Chondrocyte (in vitro differentiated cells): ENCODE data around the gene WDR41. TPM values are rescaled to one million over a fixed set of nuclear protein-coding genes. Genes with fewer than 3 reads are reported as not detected.

Experiments
- DNase-seq: peaks from one replicate; pipeline ENCODE4 v3.0.0; 2021; ENCODE audit warnings: mixed read lengths, low spot score
- H3K27ac Mint-ChIP-seq: one replicate; pipeline ENCODE4 v1.8.0; 2021; ENCODE audit warnings: mild to moderate bottlenecking, moderate library complexity, mixed read lengths; ENCODE audit not compliant: unreplicated experiment
- H3K27me3 Mint-ChIP-seq: 2 replicates; pipeline ENCODE4 v1.8.0; 2021; ENCODE audit warnings: low read depth, mixed read lengths
- H3K36me3 Mint-ChIP-seq: 2 replicates; pipeline ENCODE4 v1.8.0; 2021; ENCODE audit warnings: low read depth, mixed read lengths
- H3K4me1 Mint-ChIP-seq: 2 replicates; pipeline ENCODE4 v1.8.0; 2021; ENCODE audit warnings: low read depth, mild to moderate bottlenecking, mixed read lengths
- H3K4me3 Mint-ChIP-seq: one replicate; pipeline ENCODE4 v1.8.0; 2021; ENCODE audit warnings: mild to moderate bottlenecking, moderate library complexity, mixed read lengths; ENCODE audit not compliant: unreplicated experiment
- H3K9me3 Mint-ChIP-seq: 2 replicates; pipeline ENCODE4 v1.8.0; 2021; ENCODE audit warnings: low read depth, mixed read lengths
- CTCF ChIP-seq: fragments of 200-600 bp; sonication (generic); IDR thresholded peaks from 2 replicates; pipeline ENCODE4 v1.5.0; 2021; ENCODE audit warnings: antibody characterized with exemption, mild to moderate bottlenecking, moderate library complexity
- total RNA-seq: library from RNA; stranded (reverse); gene quantifications from 3 replicates; pipeline ENCODE4 v1.2.1, GENCODE V29; 2021

Gene WDR41
- total RNA-seq, 1 donor from 2014 or later: 124 TPM

DNA sequence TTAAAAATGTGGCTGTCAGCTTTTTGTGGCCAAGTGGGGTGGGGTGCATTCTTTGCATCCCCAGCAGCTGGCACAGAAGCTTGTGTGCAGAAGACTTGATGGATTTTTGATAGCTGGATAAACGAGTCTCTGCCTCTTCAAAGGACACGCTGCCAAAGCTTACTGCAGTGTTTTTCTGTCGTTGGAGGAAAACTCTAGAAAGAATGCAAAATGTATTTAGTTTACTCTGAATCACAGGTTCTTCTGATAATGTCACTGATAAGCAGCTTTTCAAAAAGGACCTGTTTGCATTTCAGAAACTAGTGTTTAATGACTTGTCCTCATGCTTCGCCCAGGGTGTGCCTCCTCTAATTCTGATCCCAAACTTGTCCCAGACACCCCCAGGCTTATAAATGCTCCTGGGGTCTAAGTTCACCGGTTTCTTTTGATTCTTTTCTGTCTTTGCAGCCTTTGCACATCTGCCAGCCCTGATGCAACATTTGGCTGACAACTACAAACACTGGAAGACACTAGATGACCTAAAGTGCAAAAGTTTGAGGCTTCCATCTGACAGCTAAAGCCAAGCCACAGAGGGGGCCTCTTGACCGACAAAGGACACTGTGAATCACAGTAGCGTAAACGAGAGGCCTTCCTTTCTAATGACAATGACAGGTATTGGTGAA lies 66.0 kb downstream of the WDR41 start:
- no peak overlapping the region for H3K4me3 Mint-ChIP-seq
- no peaks in the 10 kb centered on the region for H3K27me3 Mint-ChIP-seq
- TF ChIP-seq CTCF: no peak
- peaks cover 30% of the 10 kb centered on the region for H3K36me3 Mint-ChIP-seq
- H3K4me1 Mint-ChIP-seq: peaks cover 45% of the 10 kb centered on the region
- peak overlapping the region; percentile 17 for H3K27ac Mint-ChIP-seq
- peaks cover 4% of the 10 kb centered on the region for H3K9me3 Mint-ChIP-seq
- no peak for DNase-seq

- DNase-seq: no peak
- peaks cover 40% of the 10 kb centered on the region for H3K4me1 Mint-ChIP-seq
- no peak overlapping the region for H3K4me3 Mint-ChIP-seq
- no peak overlapping the region for H3K27ac Mint-ChIP-seq
- no peak for TF ChIP-seq CTCF
- H3K27me3 Mint-ChIP-seq: no peaks in the 10 kb centered on the region
- peaks cover 4% of the 10 kb centered on the region for H3K9me3 Mint-ChIP-seq
- peaks cover 25% of the 10 kb centered on the region for H3K36me3 Mint-ChIP-seq
These were observed 66.7 kb downstream of the WDR41 start for GRCh38 chr5:77425420-77425819.

GRCh38 chr5:77424921-77425320 lies 67.2 kb downstream of the WDR41 start:
- DNase-seq: no peak

GRCh38 chr5:77423022-77423750 lies 68.9 kb downstream of the WDR41 start:
- Mint-ChIP-seq H3K27ac (no peak overlapping the region), H3K27me3 (no peaks in the 10 kb centered on the region)
- DNase-seq: no peak

More at GRCh38 chr5:77424921-77425320, 67.2 kb downstream of the WDR41 start:
- no peaks in the 10 kb centered on the region for H3K27me3 Mint-ChIP-seq
- H3K4me1 Mint-ChIP-seq: peaks cover 40% of the 10 kb centered on the region
- H3K4me3 Mint-ChIP-seq: no peak overlapping the region
- no peak overlapping the region for H3K27ac Mint-ChIP-seq
- TF ChIP-seq CTCF: no peak
- H3K9me3 Mint-ChIP-seq: peaks cover 4% of the 10 kb centered on the region
- peaks cover 20% of the 10 kb centered on the region for H3K36me3 Mint-ChIP-seq

More at GRCh38 chr5:77423022-77423750, 68.9 kb downstream of the WDR41 start:
- Mint-ChIP-seq H3K9me3 (peaks cover 4% of the 10 kb centered on the region), H3K4me1 (peaks cover 48% of the 10 kb centered on the region), H3K4me3 (no peak overlapping the region), H3K36me3 (peaks cover 16% of the 10 kb centered on the region)
- no peak for TF ChIP-seq CTCF
